ENCODE measurements around the gene DEPDC5.
A peak's percentile ranks its signal among the peaks of the same experiment; 100 is the strongest.

Gene DEPDC5

GRCh38 chr22:31839986-31840385 lies 86.2 kb downstream of the DEPDC5 start:
- no peak for DNase-seq (ENCODE audit: extremely low spot score)
- no peak for TF ChIP-seq CTCF (IDR thresholded peaks at IDR 0.05; ENCODE audit: control extremely low read depth, extremely low read depth, low read depth, missing control alignments)
- POLR2A ChIA-PET = no interaction called here
- CTCF ChIA-PET = interaction anchor here (1.0 to 1.1 kb wide), 2 partner anchors 17 to 48 kb away, joined by 3 read pairs; no protein-coding TSS in a partner anchor

GRCh38 chr22:31840585-31840984 lies 86.8 kb downstream of the DEPDC5 start:
- no peak for TF ChIP-seq CTCF (IDR thresholded peaks at IDR 0.05; ENCODE audit: control extremely low read depth, extremely low read depth, low read depth, missing control alignments)
- no peak for DNase-seq (ENCODE audit: extremely low spot score)
- POLR2A ChIA-PET = no interaction called here
- CTCF ChIA-PET = interaction anchor here (1.0 kb wide), 1 partner anchor 47 kb away, joined by 3 read pairs; no protein-coding TSS in a partner anchor

- no peak for TF ChIP-seq CTCF (IDR thresholded peaks at IDR 0.05; ENCODE audit: control extremely low read depth, extremely low read depth, low read depth, missing control alignments)
- POLR2A ChIA-PET = no interaction called here
- no peak for DNase-seq (ENCODE audit: extremely low spot score)
- CTCF ChIA-PET = no interaction called here
These were observed 87.4 kb downstream of the DEPDC5 start for GRCh38 chr22:31841078-31841827.

GRCh38 chr22:31843526-31843925 lies 89.7 kb downstream of the DEPDC5 start:
- CTCF ChIA-PET = no interaction called here
- no peak for DNase-seq (ENCODE audit: extremely low spot score)
- POLR2A ChIA-PET = no interaction called here
- no peak for TF ChIP-seq CTCF (IDR thresholded peaks at IDR 0.05; ENCODE audit: control extremely low read depth, extremely low read depth, low read depth, missing control alignments)

- DNase-seq (ENCODE audit: extremely low spot score) = no peak
- ChIA-PET CTCF (interaction anchor here (1.7 to 5.3 kb wide), 3 partner anchors 10 to 125 kb away, joined by 4 to 18 read pairs (median 7); no protein-coding TSS in a partner anchor), POLR2A (no interaction called here)
- no peak for TF ChIP-seq CTCF (IDR thresholded peaks at IDR 0.05; ENCODE audit: control extremely low read depth, extremely low read depth, low read depth, missing control alignments)
These were observed 91.1 kb downstream of the DEPDC5 start for GRCh38 chr22:31844941-31845340.

GRCh38 chr22:31846161-31847115 lies 92.6 kb downstream of the DEPDC5 start:
- ChIA-PET POLR2A (no interaction called here), CTCF (interaction anchor here (0.7 to 5.3 kb wide), 9 partner anchors 8 to 124 kb away, joined by 3 to 18 read pairs (median 4); no protein-coding TSS in a partner anchor)
- peak; percentile 32 for TF ChIP-seq CTCF (IDR thresholded peaks at IDR 0.05; ENCODE audit: control extremely low read depth, extremely low read depth, low read depth, missing control alignments)
- DNase-seq (ENCODE audit: extremely low spot score) = peak; percentile 51
